GM19455 (cell line): ENCODE data around the gene HOXD3.

Experiments
- ATAC-seq: cut with Tn5 transposase; IDR thresholded peaks from one replicate; pipeline ENCODE4 v1.9.1; 2021; ENCODE audit not compliant: unreplicated experiment

Gene HOXD3

DNA sequence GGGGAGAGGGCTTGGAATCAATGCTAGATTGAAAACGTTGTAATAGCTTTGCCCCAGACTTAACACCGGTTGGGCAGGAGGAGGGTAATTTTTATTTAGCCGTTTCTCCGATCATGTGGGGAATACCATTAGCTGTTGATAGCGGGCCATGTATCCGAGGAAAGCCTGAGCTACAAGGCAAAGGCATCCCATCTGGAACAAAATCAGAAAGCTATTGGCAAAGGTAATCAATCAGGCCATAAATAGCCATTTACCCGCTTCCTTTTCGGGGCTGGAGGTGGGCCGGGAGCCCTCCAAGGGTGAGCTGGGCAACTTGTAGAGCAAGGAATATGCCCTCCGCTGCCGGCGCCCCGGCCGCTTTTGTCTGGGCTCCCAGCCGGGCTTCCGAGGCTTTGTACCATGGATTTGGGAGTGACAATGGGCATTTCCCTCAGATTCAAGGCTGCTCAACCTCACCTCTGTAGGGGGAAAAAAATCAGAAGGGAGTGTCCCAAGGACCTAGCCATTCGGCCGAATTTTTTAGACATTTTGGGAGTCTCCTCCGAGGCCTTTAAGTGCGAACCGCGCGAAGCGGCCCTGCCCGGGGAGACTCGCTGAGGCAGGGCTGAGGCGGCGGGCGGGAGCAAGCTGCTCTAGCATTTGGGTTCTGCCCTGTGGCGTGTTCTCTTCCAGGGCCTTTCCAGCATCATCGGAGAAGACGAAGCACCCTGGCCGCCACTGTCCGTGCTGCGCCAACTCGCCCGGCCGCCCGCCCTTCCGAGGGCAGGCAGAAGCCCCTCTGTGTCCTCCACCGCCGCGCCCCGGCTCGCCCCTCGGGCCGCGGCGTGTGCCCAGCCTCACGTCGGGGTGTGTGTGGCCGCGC, 35.7 kb upstream of the HOXD3 start:
- no peak for ATAC-seq

DNA sequence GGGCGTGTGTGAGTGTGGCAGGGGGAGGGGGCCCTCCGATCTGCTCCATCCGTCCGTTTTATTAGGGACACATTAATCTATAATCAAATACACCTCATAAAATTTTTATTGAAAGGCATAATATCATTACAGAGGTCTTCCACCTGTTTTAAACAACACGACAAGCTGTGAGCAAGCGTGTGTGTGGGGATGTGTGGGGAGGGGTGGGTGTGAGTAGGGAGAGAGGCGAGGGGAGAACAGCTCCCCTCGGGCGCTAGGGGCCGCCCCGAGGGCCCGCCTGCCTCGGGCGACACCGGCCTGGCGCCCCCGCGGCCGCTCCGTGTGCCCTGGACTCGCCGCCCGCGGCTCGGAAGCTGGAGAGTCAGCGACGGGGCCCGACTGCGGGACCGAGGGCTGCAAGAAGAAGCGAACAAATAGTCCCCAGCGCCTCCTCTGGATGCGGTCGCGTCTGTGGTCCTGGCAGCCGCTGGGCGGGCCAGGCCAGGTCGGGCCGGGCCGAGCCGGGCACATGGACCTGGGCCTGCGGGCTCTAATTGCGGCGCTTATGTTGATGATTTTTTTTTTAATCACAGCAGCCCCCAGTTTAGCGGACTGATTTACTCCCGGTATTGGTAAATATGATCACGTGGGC, 34.9 kb upstream of the HOXD3 start:
- no peak for ATAC-seq

DNA sequence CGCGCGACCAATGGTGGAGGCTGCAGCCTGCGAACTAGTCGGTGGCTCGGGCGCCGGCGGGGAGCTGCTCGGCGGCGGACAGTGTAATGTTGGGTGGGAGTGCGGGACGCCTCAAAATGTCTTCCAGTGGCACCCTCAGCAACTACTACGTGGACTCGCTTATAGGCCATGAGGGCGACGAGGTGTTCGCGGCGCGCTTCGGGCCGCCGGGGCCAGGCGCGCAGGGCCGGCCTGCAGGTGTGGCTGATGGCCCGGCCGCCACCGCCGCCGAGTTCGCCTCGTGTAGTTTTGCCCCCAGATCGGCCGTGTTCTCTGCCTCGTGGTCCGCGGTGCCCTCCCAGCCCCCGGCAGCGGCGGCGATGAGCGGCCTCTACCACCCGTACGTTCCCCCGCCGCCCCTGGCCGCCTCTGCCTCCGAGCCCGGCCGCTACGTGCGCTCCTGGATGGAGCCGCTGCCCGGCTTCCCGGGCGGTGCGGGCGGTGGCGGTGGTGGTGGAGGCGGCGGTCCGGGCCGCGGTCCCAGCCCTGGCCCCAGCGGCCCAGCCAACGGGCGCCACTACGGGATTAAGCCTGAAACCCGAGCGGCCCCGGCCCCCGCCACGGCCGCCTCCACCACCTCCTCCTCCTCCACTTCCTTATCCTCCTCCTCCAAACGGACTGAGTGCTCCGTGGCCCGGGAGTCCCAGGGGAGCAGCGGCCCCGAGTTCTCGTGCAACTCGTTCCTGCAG, 34.3 kb upstream of the HOXD3 start, which contains the start of gene HOXD9:
Gene HOXD9, plus strand, starts transcription at position 37 of the 728 bp plus-strand sequence. Its CDS starts 50 bp downstream, at position 87.
- ATAC-seq, result no peak

DNA sequence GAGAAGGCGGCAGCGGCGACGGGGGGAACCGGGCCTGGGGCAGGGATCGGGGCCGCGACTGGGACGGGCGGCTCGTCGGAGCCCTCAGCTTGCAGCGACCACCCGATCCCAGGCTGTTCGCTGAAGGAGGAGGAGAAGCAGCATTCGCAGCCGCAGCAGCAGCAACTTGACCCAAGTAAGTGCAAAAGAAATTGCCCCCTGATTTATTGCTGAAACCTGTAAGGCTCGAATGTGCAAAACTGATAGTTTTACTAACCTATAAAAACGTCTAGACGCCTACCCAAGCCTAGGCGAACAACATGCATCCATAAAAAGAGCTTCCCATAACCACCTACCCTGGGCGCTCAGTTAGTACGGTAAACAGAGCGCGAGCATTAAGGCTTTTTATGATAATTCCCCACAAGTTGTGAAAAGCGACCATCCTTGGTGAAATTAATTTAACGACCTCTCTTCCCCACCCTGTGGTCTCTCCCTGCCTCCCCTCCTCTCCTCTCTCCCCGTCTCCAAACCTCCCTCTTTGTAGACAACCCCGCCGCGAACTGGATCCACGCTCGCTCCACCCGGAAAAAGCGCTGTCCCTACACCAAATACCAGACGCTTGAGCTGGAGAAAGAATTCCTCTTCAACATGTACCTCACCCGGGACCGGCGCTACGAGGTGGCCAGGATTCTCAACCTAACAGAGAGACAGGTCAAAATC, 33.5 kb upstream of the HOXD3 start:
- ATAC-seq, result no peak

DNA sequence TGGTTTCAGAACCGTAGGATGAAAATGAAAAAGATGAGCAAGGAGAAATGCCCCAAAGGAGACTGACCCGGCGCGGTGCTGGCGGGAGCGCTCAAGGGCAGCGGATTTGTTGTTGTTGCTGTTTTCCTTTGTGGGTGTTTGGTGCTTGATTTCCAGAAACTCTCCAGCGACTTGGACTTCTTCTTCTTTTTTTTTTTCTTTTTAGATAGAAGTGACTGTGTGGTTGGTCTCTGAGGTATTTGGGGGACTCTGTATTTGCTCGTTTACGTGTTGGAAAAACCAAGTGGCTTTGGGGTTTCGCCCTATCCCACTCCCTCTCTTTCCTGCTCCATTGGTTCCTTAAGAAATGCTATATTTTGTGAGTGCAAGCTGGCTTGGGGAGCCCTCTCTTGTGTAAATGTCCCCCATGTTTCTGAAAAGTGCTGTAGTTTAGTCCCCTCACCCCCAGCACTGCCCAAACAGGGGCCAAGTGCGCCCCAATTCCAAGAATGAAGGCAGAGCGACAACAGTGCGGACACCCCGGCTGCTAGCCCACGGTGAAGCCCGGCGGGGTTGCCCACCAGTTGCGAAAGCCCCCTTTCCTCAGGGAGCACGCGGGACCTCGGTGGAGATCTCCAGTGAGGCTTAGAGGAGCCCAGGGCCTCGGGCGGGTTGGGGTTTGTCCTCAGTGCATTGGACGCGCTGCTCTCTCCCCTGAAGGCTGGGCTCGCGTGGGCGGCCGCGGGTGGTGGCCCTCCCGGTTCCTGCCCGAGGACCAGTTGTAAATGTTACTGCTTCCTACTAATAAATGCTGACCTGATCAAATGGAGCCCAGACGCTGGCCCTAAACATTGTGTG, 32.8 kb upstream of the HOXD3 start:
- ATAC-seq, result no peak

DNA sequence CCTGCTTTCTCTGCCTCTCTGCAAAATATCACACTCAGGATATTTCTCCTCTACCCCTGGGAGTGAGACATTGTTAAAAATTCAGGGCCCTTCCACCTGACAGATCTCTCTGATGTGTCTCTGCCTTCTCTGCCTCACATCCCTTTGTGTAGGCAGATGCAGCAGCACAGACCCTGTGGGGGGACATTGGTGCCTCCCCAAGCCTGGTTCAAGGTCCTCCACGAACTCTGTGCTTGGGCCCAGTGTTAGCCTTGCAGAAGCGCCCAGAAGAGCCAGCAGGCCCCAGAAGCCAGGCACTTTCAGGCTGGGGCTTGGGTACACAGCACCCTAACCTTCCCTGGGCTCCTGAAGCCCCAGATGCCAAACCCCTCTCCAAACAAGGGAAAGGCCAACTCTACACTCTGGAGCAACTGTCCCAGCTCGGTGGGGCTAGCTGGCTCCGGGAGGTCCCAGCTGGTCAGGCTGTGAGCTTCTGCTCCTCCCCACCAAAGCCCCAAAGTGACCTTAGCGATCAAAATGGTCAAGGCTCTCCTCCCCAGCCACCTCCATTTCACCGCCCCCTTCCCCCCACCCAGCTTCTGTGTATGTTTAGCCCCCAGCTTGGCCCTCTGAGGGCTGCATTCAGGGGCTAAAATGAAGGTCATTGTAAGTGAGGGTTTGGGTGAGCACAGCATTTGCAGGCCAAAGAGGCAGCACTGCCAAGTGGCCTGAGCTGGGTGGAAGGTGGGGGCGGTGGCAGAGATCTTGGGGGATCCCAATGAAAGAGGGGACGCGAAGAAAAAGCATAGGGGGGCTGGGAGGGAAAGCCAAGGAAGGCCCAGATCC, 31.9 kb upstream of the HOXD3 start:
- no peak for ATAC-seq

DNA sequence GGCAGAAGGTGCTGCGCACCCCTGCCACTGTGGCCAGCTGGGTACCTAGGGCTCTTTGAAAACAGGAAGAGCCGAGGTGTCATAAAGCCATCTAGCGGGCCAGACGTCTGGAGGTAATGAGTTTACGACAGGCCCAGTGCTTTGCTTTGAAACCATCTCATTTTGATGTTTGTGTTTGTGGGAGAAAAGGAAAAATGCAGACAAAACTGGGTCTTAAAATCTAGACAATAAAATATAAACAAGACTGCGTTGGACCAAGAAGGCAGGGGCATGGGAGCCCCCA, 31.4 kb upstream of the HOXD3 start:
- ATAC-seq, result no peak

DNA sequence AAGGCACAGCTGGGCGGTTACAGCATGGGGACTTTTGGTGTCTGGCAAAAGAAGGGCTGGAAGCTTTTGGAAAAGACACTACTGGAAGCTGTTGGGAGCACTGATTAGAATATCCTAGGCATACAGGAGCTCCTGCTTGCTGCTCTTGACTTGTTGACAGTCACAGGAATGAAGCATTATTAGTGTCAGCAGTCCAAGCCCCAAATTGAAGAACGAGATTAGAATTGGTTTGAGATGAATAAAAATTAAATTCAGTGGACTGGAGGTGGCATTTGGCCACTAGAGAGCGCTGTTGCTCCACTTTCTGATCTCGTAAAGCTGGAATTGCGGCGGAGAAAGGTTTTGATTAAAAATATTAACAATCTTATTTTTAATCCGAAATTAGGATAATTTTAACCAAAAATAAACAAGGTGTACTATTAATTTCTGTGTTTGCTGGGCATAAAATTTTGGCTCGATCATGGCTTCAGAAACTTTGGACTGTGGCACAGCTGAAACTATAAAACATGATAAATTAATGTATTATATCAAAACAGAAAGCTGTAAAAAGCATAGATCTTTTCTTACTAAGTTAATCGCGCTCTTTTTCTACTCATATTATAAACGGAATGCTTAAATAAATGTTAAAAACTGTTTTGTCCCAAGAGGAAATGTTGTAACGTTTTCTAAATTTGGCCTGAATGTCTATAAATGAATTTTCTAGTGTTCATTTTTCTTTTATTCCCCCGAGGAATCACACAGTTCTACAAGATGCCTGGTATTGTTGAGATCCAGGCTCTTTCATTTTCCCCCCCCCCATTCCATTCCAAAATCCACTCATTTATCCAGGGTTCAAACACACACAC, 30.0 kb upstream of the HOXD3 start:
- no peak for ATAC-seq

DNA sequence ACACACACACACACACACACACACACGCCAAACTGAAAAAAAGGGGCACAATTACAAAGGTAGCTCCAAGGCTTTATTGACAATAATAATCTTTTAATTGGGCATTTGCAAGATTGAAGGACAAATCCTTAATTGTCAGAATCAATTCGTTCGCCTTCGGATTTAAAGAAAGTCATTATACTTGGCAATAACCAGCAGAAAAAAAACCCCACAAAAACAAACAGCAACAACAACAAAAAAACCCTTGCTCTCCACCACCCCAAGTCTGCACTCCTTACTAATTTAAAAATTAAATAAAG, 29.4 kb upstream of the HOXD3 start:
- no peak for ATAC-seq

DNA sequence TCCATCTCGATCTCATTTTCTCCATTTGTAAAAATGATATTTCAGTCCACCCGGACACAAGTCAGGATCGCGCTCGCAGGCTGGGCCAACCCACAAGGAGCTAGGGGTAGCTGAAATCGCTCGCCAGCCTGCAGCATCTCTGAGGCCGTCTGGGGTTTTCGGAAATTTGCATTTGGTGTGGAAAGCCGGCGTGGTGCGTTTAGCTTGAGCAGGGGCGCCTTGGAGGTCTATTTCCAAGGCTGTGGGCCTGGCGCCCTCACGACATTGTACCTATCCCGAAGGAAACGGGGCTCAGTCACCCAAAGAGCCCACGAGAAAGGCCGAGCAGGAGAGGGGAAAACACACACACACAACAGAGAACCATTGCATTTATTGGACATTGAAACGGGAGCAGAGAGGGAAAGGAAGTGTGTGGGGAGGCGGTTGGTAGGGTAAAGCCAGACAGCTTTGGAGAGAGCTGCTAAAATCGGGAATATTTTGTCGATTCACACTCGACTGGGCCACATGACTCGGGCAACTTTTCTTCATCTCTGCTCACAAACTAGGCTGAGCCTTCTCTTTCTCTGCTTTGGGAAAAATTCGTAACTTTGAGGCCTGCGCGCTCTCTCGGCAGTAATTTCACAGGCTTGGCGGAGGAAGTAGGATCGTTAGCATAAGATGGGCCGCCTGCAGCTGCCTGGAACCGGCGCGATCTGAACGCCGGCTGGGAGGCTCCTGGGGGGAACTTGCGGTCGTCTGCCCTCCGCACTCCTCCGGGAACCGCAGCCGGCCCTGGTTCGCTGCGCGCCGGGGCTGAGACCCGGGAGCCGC, 28.7 kb upstream of the HOXD3 start:
- no peak for ATAC-seq

DNA sequence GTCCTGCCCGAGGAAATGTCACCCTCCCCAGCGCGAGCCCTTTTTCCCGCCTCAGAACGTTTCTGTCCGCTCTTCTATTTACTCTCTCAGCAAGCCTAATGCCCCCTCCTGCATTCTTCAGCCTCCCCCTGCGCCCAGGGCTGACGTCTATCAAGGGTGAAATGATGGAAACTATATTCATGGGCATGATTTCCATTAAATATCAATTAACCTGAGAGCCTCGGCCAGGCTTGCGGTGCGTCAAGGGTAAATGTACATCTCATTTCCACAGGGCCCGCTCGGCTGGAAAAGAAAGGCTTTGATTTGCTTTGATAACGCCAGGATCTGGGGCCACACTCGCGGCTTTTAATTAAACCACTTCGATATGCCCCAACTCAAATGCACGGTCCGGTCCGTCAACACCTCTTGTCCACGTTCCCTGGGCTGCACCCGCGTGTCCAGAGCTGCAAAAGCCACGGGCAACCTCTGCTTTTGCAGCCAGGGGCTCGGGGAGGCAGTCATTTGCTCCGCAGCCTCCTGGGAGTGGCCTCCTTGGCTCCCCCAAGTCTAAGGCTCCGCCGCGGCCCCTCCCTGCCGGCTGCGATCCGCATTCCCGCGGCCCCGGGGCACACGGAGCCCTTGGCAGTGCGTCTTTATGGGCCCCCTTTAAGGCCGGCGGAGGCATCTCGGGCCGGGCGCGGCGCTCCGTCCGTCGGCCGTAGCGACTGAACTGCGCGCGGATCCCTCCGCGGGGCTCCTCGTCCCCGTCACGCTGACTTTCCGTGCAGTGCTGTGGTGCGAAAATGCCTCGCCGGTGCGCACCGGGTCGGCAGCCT, 27.9 kb upstream of the HOXD3 start, which contains the start of gene HOXD8:
Gene HOXD8, plus strand, starts transcription at position 724 of the 815 bp plus-strand sequence. CDS start 662 bp downstream, outside the sequence.
- ATAC-seq, result no peak

DNA sequence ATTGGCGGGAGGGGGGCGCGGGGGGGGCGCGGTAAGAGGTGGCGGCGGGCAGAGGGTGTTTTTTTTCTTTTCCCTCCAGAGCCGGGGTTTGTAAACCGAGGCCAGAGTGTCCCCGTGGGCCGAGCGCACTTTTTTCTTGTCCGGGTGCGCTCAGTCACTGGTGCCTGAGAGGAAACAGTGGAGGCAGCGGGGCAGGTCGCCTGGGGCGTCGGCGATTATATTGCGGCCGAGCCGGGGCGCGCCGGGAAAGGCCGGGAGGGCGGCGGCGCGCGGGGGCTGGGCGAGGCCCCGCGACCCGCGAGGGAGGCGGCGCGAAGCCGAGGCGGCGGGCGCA, 27.3 kb upstream of the HOXD3 start:
- no peak for ATAC-seq

DNA sequence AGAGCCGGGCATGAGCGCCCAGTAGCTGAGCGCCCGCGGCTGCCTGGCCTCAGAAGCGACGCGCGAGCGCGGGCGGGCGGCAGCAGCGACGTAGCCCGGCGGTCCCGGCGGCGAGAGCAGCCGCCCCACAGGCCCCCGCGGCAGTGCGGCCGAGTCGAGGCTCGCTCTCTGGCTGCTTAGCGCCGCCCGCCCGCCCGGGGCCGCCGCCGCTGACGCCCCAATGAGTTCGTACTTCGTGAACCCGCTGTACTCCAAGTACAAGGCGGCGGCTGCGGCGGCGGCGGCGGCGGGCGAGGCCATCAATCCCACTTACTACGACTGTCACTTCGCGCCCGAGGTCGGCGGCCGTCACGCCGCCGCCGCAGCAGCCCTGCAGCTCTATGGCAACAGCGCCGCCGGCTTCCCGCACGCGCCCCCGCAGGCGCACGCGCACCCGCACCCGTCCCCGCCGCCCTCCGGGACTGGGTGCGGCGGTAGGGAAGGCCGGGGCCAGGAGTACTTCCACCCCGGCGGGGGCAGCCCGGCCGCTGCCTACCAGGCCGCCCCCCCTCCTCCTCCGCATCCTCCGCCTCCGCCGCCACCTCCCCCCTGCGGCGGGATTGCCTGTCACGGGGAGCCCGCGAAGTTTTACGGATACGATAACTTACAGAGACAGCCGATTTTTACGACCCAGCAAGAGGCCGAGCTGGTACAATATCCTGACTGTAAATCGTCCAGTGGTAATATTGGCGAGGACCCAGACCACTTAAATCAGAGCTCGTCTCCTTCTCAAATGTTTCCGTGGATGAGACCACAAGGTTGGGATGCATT, 26.8 kb upstream of the HOXD3 start:
- no peak for ATAC-seq

DNA sequence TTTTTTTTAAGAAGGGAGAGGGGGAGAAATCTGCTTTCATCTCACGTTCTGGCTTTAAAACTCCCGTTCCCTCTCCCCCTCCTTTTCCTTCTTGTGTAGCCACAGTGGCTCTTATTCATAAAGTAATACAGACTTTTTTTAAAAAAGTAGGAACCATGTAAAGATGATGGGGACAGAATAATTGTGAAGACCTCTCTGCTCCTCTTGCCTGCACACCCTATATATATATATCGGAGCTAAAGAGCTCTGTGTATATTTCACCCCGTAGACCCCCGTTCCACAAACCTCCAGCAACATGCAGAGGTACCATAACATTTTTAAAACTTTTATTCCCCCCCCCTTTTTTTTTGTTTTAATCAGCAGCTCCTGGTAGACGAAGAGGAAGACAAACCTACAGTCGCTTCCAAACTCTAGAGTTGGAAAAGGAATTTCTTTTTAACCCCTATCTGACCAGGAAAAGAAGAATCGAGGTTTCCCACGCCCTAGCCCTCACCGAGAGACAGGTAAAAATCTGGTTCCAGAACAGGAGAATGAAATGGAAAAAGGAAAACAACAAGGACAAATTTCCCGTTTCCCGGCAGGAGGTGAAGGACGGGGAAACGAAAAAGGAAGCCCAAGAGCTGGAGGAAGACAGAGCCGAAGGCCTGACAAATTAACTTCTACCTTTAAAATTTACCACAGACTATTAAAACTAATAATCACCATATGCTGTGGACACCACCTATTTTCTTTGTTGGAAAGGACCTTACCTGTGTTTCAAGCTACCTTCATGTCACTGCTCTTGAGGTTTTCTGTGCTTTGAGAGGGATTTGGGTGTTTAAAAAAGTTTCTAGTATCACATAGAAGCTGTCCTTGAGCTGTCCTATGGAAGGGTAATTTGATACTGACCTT, 25.9 kb upstream of the HOXD3 start:
- no peak for ATAC-seq

DNA sequence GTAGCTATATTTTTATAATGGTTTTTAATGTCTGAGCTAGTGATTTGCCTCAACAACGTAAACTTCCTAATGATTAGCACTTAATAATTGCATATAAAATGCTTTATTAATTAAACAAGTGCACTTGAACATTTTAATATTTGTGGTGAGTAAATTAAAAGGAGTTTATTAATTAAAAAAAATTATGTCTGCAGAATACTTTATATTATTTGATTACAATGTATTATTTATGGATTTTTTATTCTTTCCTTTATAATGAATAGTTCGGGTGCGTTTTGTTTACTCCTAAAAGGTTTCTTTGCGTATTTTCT, 25.3 kb upstream of the HOXD3 start:
- ATAC-seq, result no peak
